OCI-LY7 (cell line): ENCODE results near the gene EIF2B1. TPM values are rescaled to one million over a fixed set of nuclear protein-coding genes. Genes with fewer than 3 reads are reported as not detected.
A peak's percentile ranks its signal among the peaks of the same experiment; 100 is the strongest.

ENCODE experiments used
- BruUV-seq: library from RNA; stranded (reverse); fragments of 400-500 nt; replicated peaks from 2 replicates; lab custom pipeline; 2021; lab: Mats Ljungman, UMichigan
- CTCF ChIA-PET: fragments of 300-600 bp; sonication (Branson Sonifier 250); formaldehyde crosslinking; loops from one replicate; lab custom pipeline; 2022; ENCODE audit warnings: antibody characterized with exemption; ENCODE audit not compliant: unreplicated experiment; lab: Charles Lee
- POLR2A ChIA-PET: fragments of 300-600 bp; sonication (Branson Sonifier 250); formaldehyde crosslinking; loops from one replicate; lab custom pipeline; 2022; ENCODE audit warnings: antibody characterized with exemption; lab: Charles Lee
- DNase-seq: peaks from one replicate; pipeline ENCODE4 v3.0.0-alpha.2; 2015; ENCODE audit warnings: low spot score
- H2AFZ ChIP-seq: fragments of 200-600 bp; sonication (generic), shearing (Covaris generic); 2 replicates; pipeline ENCODE4 v1.6.1; 2014; ENCODE audit warnings: mild to moderate bottlenecking, antibody characterized with exemption, low read length, moderate library complexity
- H3K27ac ChIP-seq: fragments of 200-600 bp; sonication (generic); 2 replicates; pipeline ENCODE4 v1.5.1; 2014; ENCODE audit warnings: mixed run types, low read depth, mild to moderate bottlenecking, moderate library complexity, low read length, inconsistent platforms; ENCODE audit not compliant: poor library complexity, severe bottlenecking
- H3K36me3 ChIP-seq: fragments of 200-600 bp; sonication (generic); 2 replicates; pipeline ENCODE4 v1.6.1; 2014; ENCODE audit warnings: mild to moderate bottlenecking, antibody characterized with exemption, low read length, moderate library complexity, mixed read lengths; ENCODE audit not compliant: insufficient read depth
- H3K4me1 ChIP-seq: fragments of 200-600 bp; sonication (generic); 2 replicates; pipeline ENCODE4 v1.5.1; 2014; ENCODE audit warnings: mild to moderate bottlenecking, low read length; ENCODE audit not compliant: insufficient read depth, poor library complexity, severe bottlenecking
- H3K4me2 ChIP-seq: fragments of 200-600 bp; sonication (generic); 2 replicates; pipeline ENCODE4 v1.6.1; 2014; ENCODE audit warnings: mild to moderate bottlenecking, low read length
- H3K4me3 ChIP-seq: fragments of 200-600 bp; sonication (generic); 2 replicates; pipeline ENCODE4 v1.5.1; 2014; ENCODE audit warnings: mild to moderate bottlenecking, low read depth, low read length; ENCODE audit not compliant: poor library complexity, severe bottlenecking
- H3K79me2 ChIP-seq: fragments of 200-600 bp; sonication (generic); 2 replicates; pipeline ENCODE4 v1.6.1; 2016; ENCODE audit warnings: low read depth, mild to moderate bottlenecking, low read length, moderate library complexity, mixed read lengths; ENCODE audit not compliant: insufficient read depth
- H3K9me2 ChIP-seq: fragments of 200-600 bp; sonication (generic); 2 replicates; pipeline ENCODE4 v1.6.1; 2016; ENCODE audit warnings: mild to moderate bottlenecking, low read length, mixed read lengths; ENCODE audit not compliant: insufficient read depth
- H3K9me3 ChIP-seq: fragments of 200-600 bp; sonication (generic); 2 replicates; pipeline ENCODE4 v1.6.1; 2014; ENCODE audit warnings: mild to moderate bottlenecking, mixed run types, low read length, mixed read lengths
- H4K20me1 ChIP-seq: fragments of 200-600 bp; sonication (generic); 2 replicates; pipeline ENCODE4 v1.6.1; 2014; ENCODE audit warnings: mild to moderate bottlenecking, antibody characterized with exemption, low read length, moderate library complexity, mixed read lengths; ENCODE audit not compliant: insufficient read depth
- CTCF ChIP-seq: fragments of 200-600 bp; sonication (generic); conservative IDR thresholded peaks from 2 replicates; pipeline ENCODE4 v1.5.1; 2014; ENCODE audit warnings: mild to moderate bottlenecking, antibody characterized with exemption, low read length, moderate library complexity, mixed read lengths
- EZH2phosphoT487 ChIP-seq: fragments of 200-600 bp; sonication (generic); IDR thresholded peaks from 2 replicates; pipeline ENCODE4 v1.6.1; 2018; ENCODE audit warnings: low read depth, borderline replicate concordance, mild to moderate bottlenecking, mixed run types, antibody characterized with exemption, low read length, moderate library complexity, mixed read lengths
- intact Hi-C: fragments of 100-400 bp; cut with micrococcal nuclease; formaldehyde crosslinking; loops from one replicate; pipeline ENCODE4 v1.10.0; 2022; ENCODE audit not compliant: unreplicated experiment
- small RNA-seq: library from RNA; depleted of rRNA; stranded (forward); fragments of <200 nt; gene quantifications from one replicate; pipeline ENCODE3, GENCODE V24; 2014
- total RNA-seq, 2 experiments: library from RNA; depleted of rRNA in 1 of 2; stranded (reverse); fragments of >200 nt in 1 of 2; shearing (Covaris generic) in 1 of 2; gene quantifications; 2 replicates each; pipeline ENCODE4 v1.2.3, GENCODE V29; 2014 to 2022

EIF2B1 gene
- total RNA-seq, 2 experiments from 2014 or later: 60.3 to 72.8 TPM

DNA sequence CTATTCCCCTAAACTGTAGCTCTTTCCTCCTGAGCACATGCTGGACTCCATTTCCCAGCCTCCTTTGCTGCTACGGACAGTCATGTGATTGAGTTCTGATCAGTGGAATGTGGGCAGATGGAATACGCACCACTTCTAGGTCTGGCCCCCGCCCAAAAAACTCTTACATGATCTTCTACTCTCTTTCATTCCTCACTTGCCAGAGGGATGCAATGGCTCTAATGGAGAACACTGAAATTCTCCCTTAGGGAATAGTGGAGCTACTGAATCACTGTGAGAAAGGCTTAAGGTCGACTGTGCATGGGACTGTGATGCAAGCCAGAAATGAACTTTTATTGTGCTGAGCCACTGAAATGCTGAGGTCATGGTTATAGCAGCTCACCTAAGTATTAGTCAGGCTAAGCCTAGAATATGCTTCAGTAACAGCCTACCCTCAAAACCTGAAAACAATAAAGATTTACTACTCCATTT lies 62.1 kb downstream of the EIF2B1 start:
- Histone ChIP-seq H2AFZ (peak overlapping the region; percentile 65), H3K79me2 (no peaks in the 10 kb centered on the region), H3K27ac (no peak overlapping the region), H4K20me1 (no peaks in the 10 kb centered on the region), H3K36me3 (no peaks in the 10 kb centered on the region), H3K4me1 (peaks cover 10% of the 10 kb centered on the region), H3K9me2 (no peaks in the 10 kb centered on the region), H3K9me3 (no peaks in the 10 kb centered on the region), H3K4me2 (no peak overlapping the region), H3K4me3 (no peak overlapping the region)
- POLR2A ChIA-PET: interaction anchor here (0.8 kb wide), 1 partner anchor 395 kb away, joined by 3 read pairs; no protein-coding TSS in a partner anchor
- CTCF ChIA-PET: no interaction called here
- TF ChIP-seq CTCF: no peak
- no peak for TF ChIP-seq EZH2phosphoT487
- DNase-seq: no peak
- BruUV-seq: no TSS peak
- intact Hi-C loops: no loop called here

Small RNAs within 50 kb of the gene (small RNA-seq; reads per million reads assigned to genes)
- 1.6 reads per million, percentile 69 among the genes with 10 or more reads in this experiment for gene SNORA9B

Other genes with a start within 250 kb of the EIF2B1 start
- gene KMT5A, start 249.6 kb downstream of the EIF2B1 start, total RNA-seq (2014; rRNA removed; shearing (Covaris generic)): 87.8 and 101 TPM in 2 replicates
- gene KMT5A, start 249.6 kb downstream of the EIF2B1 start, total RNA-seq (2022): 149 and 153 TPM in 2 replicates
- gene RILPL2, start 197.0 kb downstream of the EIF2B1 start, total RNA-seq (2014; rRNA removed; shearing (Covaris generic)): 3.4 and 4.0 TPM in 2 replicates
- gene RILPL2, start 197.0 kb downstream of the EIF2B1 start, total RNA-seq (2022): 5.5 and 6.8 TPM in 2 replicates
- gene SNRNP35, start 175.5 kb downstream of the EIF2B1 start, total RNA-seq (2014; rRNA removed; shearing (Covaris generic)): 31.3 and 43.7 TPM in 2 replicates
- 29.3 and 32.9 TPM in 2 replicates for gene SNRNP35, start 175.5 kb downstream of the EIF2B1 start, total RNA-seq (2022)
- 0.05 and 0.38 TPM in 2 replicates for gene RILPL1, start 100.0 kb downstream of the EIF2B1 start, total RNA-seq (2014; rRNA removed; shearing (Covaris generic))
- 0.74 and 0.86 TPM in 2 replicates for gene RILPL1, start 100.0 kb downstream of the EIF2B1 start, total RNA-seq (2022)
- gene TMED2, start 49.1 kb downstream of the EIF2B1 start, total RNA-seq (2014; rRNA removed; shearing (Covaris generic)): 89.3 and 94.9 TPM in 2 replicates
- 146 and 154 TPM in 2 replicates for gene TMED2, start 49.1 kb downstream of the EIF2B1 start, total RNA-seq (2022)
- 56.6 and 78.6 TPM in 2 replicates for gene DDX55, start 31.6 kb downstream of the EIF2B1 start, total RNA-seq (2014; rRNA removed; shearing (Covaris generic))
- 44.2 and 48.7 TPM in 2 replicates for gene DDX55, start 31.6 kb downstream of the EIF2B1 start, total RNA-seq (2022)
- 14.3 and 18.1 TPM in 2 replicates for gene GTF2H3, start 143 bp upstream of the EIF2B1 start, total RNA-seq (2014; rRNA removed; shearing (Covaris generic))
- gene GTF2H3, start 143 bp upstream of the EIF2B1 start, total RNA-seq (2022): 49.1 and 51.5 TPM in 2 replicates
- gene TCTN2, start 37.4 kb upstream of the EIF2B1 start, total RNA-seq (2014; rRNA removed; shearing (Covaris generic)): 6.3 and 7.8 TPM in 2 replicates
- 3.7 and 4.7 TPM in 2 replicates for gene TCTN2, start 37.4 kb upstream of the EIF2B1 start, total RNA-seq (2022)
- 44.2 and 52.8 TPM in 2 replicates for gene ATP6V0A2, start 78.7 kb upstream of the EIF2B1 start, total RNA-seq (2014; rRNA removed; shearing (Covaris generic))
- 59.0 and 68.1 TPM in 2 replicates for gene ATP6V0A2, start 78.7 kb upstream of the EIF2B1 start, total RNA-seq (2022)
- 0.19 TPM in 1 of 2 replicates, not detected in the other for gene DNAH10, start 128.6 kb upstream of the EIF2B1 start, total RNA-seq (2014; rRNA removed; shearing (Covaris generic))
- 0.04 and 0.11 TPM in 2 replicates for gene DNAH10, start 128.6 kb upstream of the EIF2B1 start, total RNA-seq (2022)